HG02885 (cell line): ENCODE measurements around the gene STARD5.

Source experiments
- ATAC-seq: cut with Tn5 transposase; IDR thresholded peaks from one replicate; pipeline ENCODE4 v1.9.1; 2021; ENCODE audit warnings: mild to moderate bottlenecking; ENCODE audit not compliant: unreplicated experiment, poor library complexity

The STARD5 gene

DNA sequence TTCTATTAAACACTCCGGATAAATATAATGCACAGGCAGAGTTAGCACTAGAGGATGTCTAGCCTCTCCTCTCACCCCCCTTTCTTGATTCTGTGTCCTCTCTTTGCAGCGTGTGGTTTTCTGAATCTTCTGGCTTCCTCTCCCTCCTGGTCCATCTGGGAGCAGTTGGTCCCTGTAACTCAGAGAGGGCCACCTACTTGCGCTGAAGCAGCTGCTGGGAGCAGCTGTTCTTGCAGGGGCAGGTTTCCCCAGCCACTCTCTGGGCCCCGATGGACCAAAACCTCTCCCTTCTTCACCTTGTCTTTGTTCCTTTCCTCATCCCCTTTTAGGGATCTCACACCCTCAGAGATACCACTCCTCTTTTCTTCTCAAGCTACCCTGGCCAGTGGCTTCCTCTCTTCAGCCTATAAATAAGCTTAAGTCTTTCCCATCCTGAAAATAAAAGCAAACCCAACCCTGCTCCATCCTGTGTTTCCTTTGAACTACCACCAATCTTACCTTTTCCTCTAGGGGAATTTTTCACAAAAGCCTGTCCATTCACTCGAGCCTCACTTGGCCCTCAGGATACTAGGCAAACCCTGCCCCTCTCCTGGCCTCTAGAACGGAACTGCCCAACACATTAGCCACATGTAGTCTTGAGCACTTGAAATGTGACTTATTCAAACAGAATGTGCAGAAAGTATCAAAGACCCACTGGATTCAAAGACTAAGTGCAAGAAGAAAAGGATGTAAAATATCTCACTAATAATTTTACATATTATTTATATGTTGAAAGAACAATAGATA is 59.7 kb downstream of the STARD5 start:
- ATAC-seq = no peak

DNA sequence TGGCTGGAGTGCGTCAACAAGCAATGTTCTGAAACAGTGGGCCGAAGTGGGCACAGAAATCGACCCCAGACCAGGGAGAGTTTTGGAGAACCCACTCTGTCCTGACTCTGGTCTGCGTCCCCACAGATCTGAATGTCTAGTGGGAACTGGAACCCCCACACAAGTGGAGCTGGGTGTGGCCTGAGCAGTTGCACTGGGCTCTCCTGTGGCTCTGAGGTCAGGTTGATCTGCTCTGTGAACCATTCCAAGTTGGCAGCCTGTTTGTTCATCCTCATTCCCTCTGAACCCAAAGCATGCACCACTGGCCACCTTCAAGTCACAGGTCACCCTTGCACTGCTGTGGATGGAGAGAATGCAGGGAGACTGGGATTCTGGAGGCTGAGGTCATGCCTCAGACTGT is 60.5 kb downstream of the STARD5 start:
- ATAC-seq = no peak

- ATAC-seq = no peak
Measured at GRCh38 chr15:81261172-81261811, 62.6 kb downstream of the STARD5 start.

- ATAC-seq = no peak
Measured at GRCh38 chr15:81259760-81260298, 64.1 kb downstream of the STARD5 start.
